ENCODE measurements around the gene GCDH.
"Not testable (repeated sequence)": the region's sequence is repeated elsewhere in the genome, so short reads cannot be mapped to it uniquely, and the experiment has no call there.

The GCDH gene

DNA sequence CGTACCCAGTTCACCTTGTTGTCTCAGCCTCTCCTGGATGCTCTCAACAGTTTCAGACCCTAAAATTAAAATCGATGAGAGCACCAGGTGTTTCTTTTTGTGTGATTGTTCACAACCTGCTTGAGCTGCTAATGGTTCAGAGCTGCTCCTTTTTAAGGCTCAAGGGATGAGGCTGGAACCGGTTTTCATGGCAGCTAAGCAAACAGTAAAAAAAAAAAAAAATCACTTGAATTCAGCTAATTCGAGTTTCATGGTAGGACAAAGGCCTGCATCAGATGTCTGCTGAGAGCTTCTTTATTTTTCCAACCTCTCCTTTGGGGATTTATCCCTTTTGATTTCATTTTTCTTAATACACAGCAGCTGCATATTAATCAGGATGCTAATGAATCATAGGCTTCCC, 21.6 kb downstream of the GCDH start:
- peak; percentile 96 for DNase-seq

DNA sequence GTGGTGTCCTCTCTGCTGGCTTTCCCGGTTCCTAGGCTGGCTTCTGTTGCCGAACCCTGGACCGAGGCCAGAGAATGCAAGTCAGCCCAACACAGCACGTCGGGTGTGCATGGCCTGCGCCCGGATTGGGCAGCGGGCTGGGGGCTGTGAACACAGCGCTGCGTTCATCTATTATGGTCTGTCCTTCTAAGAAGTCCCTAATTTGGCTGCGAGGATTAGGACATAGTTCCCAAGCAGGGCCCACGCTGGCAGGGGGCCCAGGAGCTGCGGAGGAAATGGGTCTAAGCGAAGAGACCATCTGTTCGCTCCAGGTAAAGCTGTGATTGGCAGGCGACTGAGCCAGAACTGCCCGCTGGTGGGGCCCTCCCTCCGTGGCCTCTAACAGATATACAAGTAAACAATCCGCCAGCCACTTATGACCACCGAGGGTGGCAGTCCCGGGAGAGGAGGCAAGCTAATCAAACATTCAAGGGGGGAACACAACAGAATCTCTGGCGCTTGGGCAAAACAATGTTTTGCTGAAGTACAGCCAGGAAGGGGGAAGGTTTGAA, 22.1 kb downstream of the GCDH start:
- peak; percentile 99 for DNase-seq

DNA sequence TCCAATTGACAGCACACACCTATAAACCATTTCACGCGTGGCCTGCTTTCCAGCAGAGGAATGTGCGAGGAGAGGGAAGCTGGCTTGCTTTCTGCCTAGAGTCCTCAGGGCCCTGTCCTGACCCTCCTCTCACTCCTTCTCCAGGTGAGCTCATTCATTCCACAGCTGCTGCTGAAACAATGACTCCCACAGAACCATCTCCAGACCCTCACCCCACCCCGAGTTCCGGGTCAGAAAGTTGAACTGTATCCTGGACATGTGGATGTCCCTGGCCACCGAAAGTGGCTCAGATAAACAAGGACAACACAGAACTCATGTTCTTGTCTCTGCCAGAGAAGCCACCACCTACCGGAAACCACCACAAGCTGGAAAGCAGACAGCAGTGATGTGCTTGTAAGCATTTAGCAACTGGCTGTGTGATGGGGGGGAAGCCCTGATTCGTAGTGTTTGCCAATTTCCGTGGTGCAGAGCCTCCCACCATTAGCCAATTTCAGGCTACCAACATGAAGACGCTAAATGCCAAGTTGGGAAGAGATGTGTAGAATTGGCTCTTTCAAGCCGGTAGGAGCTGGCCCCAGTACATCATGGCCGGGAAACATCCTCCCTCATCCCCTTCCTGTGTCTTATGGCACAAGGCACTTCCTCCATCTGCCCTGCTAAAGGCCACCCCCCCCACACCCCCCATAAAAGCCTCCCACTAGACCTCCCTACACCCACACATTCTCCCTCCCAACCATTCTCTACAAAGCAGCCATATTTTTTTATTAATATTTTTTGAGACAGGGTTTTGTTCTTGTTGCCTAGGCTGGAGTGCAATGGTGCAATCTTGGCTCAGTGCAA, 23.1 kb downstream of the GCDH start:
- peak; percentile 52 for DNase-seq

DNA sequence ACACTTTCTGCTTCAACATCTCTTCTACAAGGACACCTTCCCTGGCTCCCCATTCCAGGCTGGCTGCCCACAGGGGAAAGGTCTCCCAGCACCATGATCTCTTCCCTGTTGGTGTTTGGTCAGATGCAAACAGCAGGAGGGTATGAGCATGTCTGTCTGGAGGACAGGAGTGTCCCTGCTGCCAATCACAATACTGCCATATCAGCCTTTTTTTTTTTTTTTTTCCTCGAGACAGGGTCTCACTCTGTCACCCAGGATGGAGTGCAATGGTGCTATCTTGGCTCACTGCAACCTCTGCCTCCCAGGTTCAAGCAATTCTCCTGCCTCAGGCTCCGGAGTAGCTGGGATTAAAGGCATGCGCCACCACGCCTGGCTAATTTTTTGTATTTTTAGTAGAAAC, 24.9 kb downstream of the GCDH start:
- DNase-seq: not testable (repeated sequence)

DNA sequence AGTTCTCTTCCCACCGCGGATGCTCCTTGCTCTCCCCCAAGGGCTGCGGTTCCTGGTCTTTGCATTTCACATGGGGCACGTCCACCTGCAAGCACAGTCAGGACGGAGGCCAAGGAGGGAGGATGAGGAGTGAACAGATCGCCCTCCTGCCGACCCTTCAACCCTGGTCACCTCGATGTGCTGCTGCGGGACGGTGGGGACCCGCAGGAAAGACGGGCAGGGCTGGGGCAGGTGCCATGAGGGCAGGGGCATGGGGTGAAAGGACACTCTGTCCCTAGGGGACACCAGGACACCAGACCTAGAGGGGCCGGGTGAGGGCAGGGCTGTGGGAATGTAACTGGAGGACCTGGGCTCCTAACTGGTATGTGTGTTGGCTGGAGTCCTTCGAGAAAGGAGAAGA, 27.3 kb downstream of the GCDH start:
- DNase-seq: no peak

DNA sequence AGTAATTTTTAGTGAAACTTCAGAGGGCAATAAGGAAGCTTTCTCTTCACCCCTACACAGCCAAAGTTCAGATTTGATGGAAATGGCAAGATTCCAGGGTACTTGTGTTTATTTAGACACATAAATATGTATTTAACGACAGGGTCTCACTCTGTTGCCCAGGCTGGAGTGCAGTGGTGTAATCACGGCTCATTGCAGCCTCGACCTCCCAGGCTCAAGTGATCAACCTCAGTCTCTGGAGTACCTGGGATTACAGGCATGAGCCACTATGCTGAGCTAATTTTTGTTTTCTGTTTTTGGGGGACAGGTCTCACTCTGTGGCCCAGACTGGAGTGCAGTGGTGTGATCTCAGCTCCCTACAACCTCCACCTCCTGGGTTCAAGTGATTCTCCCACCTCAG, 30.1 kb downstream of the GCDH start:
- DNase-seq: no peak

DNA sequence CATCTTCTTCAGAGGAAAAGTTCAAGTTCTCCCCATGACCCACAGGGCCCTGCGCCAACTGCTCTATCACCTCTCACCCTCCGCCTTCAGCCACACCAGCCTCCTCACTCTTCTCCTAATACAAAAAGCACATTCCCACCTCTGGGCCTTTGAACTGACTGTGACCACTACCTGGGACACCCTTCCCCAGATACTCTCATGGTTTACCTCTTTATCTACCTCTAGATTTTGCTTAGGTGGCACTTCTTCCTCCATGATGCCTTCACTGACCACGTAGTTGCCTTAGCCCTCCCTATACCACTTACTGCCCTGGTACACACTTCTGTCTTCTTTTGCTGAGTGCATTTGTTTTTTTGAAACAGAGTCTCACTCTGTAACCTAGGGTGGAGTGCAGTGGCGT, 32.0 kb downstream of the GCDH start:
- DNase-seq: no peak

DNA sequence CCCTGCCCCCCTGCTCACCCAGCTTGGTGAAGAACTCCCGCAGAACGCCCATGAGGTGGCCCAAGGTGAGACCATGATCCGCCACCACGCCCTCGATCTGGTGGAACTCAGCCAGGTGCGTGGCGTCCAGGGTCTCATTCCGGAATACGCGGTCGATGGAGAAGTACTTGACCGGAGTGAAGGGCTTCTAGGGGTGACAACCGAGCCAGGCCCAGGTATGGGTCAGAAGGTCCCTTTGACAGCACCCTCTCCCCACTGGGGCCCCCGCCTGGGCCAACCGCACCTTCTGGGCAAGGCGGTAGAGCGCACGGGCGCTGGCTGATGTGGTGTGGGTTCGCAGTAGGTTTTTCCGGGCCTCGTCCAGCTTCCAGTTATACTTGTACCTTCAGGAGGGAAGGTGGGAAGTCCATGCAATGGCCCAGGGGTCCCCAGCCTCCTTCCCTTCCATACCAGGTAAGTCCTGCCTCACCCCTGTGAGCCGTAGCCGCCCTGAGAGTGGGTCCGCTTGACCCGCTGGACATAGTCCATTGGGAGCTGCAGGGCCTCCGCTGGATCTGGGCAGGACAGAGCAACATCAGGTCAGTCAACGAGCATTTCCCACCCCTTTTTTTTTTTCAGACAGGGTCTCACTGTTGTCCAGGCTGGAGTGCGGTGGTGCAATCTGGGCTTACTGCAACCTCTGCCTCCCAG, 33.8 kb downstream of the GCDH start:
- DNase-seq: no peak

DNA sequence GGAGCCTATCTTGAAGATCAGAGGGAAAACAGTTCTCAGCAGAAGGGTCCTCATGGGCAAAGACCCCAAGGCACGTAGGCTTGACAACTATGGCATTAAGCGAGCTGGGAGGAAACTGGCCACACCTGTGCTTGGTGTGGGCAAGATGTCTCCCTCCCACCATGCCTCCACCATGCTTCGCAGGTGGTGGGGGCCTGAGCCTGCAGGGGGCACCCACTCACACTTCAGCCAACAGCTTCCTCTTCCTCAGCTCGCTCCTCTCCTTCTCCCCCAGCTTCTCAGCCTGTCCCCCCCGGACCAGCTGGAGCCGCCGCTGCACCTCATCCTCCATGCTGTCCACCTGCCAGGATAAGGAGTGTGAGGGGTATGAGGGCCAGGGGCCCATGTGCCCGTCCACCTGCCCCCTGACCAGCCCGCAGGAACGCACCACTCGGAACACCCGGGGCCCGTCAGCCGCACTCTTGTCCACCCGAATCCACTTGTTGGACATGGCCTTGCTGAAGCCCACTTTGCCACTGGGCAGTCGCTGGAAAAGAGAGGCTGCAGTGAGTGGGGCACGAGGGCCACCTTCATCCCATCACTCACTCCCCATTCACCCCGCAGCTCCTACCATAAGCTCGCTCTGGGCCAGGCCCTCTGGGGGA, 39.2 kb downstream of the GCDH start:
- no peak for DNase-seq

DNA sequence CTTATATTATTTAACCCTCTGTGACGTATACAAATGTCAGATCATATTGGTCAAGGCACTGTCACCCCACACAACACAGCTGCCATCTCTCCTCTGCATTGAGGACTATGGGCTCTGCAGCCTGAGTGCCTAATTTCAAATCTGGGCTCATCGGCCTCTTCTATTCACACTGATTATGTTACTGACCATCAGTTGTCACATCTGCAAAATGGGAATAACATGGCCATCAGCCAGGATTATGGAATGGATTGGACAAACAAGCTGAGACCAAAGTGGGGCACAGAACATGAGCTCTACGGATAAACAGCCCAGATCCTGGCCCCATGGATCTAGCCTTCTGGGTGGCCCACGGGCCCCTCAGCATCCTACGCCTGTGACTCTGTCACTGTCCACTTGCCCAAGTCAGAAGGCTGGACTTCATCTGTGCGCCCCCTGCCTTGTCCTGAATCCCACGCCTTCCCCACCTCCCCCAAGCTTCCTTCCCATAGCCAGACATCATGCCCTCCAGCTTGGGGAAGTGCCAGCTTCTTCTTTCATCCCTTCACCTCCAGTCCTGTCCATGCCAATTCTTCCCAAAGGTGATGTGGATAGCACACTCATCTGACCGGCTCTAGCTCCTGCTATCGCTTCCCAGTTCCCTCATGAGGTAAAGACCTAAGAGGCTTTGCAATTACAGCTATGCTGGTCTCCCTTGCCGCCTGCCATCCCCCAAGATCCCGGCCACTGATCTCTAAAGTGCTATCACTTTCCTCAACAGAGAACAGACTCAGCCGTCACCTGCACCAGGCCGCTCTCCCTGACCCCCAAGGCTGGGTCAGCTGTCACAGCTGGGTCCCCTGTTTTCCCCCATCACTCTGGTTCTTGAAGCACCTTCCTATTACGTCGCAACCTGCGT, 41.7 kb downstream of the GCDH start:
- DNase-seq: no peak

DNA sequence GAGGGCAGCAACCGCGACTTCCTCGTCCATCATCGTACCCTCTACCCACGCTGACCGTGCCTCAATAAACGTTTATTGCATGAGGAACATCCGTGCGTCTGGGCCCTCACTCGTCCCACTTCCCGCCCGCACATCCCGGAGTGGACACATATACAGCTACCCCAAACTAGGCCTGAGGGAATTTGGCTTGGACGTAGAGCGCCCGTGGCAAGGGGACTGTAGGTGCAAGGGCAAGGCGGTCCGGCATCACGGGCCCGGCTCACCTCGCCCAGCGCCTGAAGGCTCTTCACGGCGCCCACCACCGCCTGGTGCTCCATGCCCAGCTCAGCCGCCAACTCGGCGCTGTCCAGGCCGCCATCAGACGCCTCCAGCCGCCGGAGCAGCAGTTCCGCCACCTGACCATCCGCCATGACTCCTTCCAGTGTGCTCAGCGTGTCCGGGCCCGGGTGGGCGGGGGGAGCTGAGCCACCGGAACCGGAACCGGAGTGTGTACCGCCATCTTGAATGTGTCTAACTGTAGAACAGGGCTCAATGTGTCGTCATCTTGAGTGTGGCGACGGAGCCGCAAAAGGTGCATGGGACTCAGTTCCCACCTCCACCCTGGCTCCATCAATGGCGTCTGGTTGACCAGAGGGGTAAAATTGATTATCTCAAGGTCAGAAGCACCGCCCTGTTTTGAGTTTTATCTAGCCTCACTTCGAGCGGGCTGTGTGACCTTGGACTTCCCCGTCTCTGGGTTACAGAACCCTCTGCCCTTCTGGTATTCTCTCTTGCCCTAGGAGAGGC, 42.5 kb downstream of the GCDH start, which contains the start of gene FARSA:
Gene FARSA, minus strand, starts transcription at position 425 of the 786 bp plus-strand sequence. Its CDS starts 15 bp downstream, at position 410.
- peak; percentile 86 for DNase-seq

DNA sequence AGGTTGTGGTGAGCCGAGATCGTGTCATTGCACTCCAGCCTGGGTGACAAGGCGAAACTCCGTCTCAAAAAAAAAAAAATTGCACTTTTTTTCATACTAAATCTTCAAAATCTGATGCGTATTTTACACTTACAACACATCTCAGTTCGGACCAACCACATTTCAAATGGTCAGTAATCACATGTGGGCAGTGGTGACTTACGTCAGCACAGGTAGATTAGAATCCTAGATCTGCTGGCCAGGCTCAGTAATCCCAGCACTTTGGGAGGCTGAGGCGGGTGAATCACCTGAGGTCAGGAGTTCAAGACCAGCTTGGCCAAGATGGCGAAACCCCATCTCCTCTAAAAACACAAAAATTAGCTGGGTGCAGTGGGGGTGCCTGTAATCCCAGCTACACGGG, 44.1 kb downstream of the GCDH start:
- no peak for DNase-seq

DNA sequence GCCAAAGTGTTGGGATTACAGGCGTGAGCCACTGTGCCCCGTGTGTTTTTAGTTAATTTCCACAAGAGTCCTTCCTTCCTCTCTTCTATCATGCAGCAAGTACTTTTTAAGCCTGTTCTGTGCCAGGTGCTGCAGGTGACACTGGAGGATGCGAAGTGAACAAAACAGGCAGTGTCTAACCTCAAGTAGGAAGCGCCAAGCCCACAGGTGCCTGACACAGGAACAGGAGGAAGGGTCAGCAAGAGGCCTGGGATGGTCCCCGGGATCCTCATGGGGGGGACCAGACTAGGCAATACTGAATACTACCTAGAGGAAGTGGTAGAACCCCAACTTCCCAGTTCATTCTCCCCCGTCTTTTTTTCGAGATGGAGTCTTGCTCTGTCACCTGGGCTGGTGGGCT, 45.6 kb downstream of the GCDH start:
- no peak for DNase-seq

DNA sequence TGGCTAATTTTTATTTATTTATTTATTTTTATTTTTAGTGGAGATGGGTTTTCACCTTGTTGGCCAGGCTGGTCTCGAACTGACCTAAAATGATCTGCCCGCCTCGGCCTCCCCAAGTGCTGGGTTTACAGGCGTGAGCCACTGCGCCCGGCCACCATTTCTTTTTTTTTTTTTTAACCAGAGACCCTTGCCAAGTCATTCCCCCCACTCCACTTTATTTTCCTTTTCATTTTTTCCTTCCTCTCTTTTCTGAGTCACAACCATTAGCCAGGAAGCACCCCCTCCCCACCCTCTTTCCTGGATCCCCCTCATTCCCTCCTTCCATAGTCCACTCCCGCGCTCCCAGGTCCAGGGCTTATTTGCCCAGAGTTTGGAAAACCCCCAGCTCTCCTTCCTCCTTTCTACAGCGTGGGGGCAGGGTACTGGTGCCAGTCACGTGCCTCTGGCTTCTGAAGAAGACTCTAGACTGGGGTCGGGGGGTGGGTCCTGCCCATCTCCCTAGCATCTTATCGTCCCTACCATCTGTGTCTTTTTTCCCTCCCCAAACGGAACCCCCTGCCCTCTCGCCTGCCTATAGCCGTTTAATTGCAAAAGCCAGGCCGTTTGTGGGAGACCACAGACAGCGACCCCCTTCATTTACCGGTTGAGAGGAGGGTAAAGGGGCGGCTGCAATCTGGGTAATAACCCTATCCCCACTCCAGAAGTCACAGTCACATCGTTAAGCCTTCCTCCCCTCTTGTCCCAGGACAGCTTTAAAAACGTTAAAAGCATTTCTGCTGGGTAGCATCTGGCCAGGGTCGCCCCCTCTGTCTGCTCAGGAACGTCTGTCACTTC, 46.4 kb downstream of the GCDH start:
- peak; percentile 82 for DNase-seq

DNA sequence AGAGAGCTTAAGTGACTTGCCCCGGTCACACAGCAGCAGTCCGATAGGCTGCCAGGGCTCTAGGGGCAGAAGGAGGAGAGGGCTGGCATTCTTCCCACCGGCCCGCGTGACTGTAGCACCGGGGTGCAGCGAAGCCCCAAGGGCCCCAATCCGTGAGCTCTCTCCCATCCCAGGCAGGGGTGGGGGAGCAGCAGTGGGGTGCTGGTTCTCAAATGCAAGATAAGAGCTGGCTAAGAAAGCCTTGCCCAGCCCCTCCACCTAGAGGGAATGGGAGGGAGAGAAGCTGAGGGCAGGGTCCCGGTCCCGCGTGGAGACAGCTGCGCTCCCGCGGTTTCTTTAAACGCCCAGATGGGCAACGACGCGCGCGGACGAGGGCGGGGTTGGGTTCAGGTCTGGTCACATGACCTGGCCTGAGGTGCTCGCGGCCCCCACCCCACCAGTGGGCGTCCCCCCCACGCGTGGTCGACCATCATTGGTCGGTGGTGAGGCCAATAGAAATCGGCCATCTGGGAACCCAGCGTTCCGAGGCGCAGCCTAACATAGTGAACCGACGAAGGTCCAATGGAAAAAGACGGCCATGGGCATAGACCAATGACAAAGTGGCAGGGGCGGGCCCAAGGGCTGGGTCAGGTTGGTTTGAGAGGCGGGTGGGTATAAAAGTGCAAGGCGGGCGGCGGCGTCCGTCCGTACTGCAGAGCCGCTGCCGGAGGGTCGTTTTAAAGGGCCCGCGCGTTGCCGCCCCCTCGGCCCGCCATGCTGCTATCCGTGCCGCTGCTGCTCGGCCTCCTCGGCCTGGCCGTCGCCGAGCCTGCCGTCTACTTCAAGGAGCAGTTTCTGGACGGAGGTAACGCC, 47.2 kb downstream of the GCDH start, which contains the start of gene CALR:
Gene CALR, plus strand, starts transcription at position 683 of the 852 bp plus-strand sequence. Its CDS starts 71 bp downstream, at position 754.
- peak; percentile 100 for DNase-seq

DNA sequence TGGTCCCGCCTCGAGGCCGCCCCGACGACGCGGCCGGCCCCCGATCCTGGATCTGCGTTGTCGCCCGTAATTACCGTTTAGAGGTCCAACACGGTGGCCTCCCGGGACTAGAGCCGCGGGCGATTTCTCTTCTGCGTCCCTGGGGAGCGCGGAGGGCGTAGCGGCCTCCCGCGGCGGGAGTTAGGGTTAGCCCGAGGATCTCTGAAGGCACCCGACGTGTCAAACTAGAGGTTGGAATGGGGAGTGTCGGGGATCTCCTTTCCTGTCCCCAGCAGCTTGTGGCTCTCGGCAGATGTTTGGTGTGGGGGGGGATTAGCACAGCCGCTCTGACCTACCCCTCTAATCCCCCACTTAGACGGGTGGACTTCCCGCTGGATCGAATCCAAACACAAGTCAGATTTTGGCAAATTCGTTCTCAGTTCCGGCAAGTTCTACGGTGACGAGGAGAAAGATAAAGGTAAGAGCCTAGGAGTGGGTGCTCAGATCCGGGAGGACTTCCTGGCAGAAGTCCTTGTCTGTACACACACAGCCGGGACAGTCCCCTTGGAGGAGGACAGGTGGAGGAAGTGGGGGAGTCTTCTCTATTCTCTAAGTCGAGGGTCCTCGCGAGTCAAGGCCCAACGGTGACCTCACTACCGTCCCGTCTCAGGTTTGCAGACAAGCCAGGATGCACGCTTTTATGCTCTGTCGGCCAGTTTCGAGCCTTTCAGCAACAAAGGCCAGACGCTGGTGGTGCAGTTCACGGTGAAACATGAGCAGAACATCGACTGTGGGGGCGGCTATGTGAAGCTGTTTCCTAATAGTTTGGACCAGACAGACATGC, 48.0 kb downstream of the GCDH start:
- DNase-seq: no peak

DNA sequence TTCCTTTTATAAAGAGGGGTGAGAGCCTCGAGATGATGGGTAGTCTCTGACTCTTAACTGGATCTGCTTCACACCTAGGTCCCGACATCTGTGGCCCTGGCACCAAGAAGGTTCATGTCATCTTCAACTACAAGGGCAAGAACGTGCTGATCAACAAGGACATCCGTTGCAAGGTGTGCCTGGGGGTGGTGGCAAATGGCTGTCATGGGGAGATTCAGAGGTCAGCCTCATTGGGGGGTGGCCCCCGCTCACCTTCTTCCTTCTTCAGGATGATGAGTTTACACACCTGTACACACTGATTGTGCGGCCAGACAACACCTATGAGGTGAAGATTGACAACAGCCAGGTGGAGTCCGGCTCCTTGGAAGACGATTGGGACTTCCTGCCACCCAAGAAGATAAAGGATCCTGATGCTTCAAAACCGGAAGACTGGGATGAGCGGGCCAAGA, 49.0 kb downstream of the GCDH start:
- no peak for DNase-seq

DNA sequence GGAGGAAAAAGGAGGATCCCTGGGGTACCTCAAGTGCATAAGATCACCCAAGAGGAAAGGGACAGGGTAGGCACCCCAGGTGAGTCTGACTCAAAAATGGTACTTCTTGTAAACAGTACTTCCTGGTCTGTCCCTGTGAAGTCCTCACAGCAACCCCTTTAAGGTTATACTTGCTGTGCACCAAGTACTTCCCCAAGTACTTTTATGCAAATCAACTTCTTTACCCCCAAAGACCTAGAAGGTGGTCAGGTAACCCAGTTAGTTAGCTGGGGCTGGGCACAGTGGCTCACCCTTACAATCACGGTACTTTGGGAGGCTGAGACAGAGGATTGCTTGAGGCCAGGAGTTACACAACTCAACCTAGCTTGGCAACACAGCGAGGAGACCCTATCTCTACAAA, 49.9 kb downstream of the GCDH start:
- no peak for DNase-seq
